Smooth muscle cell of the umbilical artery (primary cell): ENCODE measurements around the gene SPATA45. TPM values are rescaled to one million over a fixed set of nuclear protein-coding genes. Genes with fewer than 3 reads are reported as not detected.

Experiments used
- total RNA-seq: library from RNA; depleted of rRNA; stranded (reverse); fragments of >200 nt; gene quantifications from 2 replicates; pipeline ENCODE4 v1.2.3, GENCODE V29; 2014

SPATA45 gene
- not detected in 2 replicates for total RNA-seq

DNA sequence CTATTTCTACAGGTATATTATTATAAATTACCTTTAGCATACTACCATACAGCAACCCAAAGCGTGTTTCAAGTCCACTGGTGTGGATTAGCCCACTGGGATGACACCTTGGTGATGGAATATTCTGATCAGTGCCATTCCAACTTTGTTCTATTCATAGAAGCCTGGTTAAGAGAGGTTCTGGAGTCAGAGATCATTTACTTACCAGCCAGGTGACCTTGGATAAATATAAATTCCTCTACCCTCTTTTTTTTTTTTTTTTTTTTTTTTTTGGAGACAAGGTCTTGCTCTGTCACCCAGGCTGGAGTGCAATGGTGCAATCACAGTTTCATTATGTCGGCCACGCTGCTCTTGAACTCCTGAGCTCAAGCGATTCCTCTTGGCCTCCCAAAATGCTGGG is at the start of gene SPATA45:
SPATA45 (minus strand) TSS at position 101 of the 400 bp plus-strand sequence. CDS start 11,500 bp downstream, outside the sequence.

DNA sequence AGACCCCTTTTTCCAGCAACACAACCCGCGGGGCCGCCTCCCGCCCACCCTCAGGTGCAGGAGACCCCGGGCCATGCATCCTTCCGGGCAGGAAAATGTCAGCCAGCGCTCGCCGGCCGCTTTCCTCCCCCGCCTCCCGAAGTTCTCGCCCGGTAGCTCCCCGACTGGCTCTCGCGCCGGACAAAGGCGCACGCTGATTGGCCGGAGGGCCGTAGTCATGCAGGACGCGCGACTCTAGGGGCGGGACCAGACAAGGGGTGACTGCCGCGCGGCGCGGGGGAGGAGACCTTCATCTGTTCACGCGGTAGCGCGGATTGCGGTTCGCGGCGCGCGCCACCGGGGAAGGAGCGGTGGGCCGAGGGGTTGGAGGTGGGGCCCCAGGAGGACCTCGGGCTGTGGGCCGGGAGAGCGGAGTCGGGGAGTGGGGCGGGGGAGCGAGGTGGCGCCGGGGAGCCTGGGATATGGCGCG is 10.6 kb upstream of the SPATA45 start, which contains the start of gene FLVCR1:
FLVCR1 (plus strand) TSS at position 284 of the 469 bp plus-strand sequence; CDS start at position 462, 178 bp downstream.

DNA sequence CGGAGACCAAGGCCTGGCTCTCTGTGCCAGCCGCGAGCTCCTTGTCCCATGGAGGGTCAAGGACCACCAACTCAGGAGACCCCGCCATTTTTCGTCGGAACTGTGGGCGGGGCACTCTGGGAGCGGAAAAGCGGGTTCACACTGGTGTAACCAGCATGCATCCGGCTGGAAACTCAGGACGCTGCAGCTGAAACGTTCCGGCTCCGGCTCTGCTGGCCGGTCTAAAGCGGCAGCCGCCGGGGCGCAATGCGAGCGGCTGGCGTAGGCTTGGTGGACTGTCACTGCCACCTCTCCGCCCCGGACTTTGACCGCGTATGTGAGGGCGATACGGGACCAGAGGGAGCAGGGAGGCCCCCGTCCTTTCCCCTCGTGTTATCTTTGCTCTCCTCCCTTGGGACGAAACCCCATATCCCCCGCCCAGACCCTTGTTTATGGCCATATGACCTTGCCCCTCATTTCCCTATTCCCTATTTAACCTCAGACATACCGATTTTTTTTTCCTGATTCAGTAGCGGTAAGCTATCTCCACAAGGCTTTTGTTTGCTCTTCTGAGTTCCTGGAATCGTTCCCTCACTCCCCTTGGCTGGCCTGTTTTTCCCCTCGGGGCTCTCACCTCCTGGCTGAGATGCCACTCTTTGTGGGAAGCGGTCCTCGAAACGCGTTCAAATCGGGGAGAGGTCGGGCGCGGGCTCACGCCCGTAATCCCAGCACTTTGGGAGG is 55.6 kb downstream of the SPATA45 start, which contains the start of the genes NSL1 and TATDN3:
NSL1 (minus strand) TSS at position 102 of the 720 bp plus-strand sequence; CDS start at position 88, 14 bp downstream.
TATDN3 (plus strand) TSS at position 219 of the 720 bp plus-strand sequence; CDS start at position 247, 28 bp downstream.

Other genes starting within 250 kb of the SPATA45 start
- 2.7 and 3.1 TPM in 2 replicates for gene ATF3, start 238.9 kb downstream of the SPATA45 start, total RNA-seq
- gene BATF3, start 147.8 kb downstream of the SPATA45 start, total RNA-seq: 0.42 and 0.59 TPM in 2 replicates
- gene NSL1, start 55.9 kb downstream of the SPATA45 start, total RNA-seq: 23.8 and 28.9 TPM in 2 replicates
- gene TATDN3, start 55.8 kb downstream of the SPATA45 start, total RNA-seq: 12.5 and 13.4 TPM in 2 replicates
- gene FLVCR1, start 10.6 kb upstream of the SPATA45 start, total RNA-seq: 9.5 and 10.1 TPM in 2 replicates
- gene VASH2, start 102.9 kb upstream of the SPATA45 start, total RNA-seq: 1.4 and 2.4 TPM in 2 replicates
- gene ANGEL2, start 168.2 kb upstream of the SPATA45 start, total RNA-seq: 42.8 and 46.9 TPM in 2 replicates
- 34.4 and 47.2 TPM in 2 replicates for gene RPS6KC1, start 203.6 kb upstream of the SPATA45 start, total RNA-seq